Activated naive CD4-positive, alpha-beta T cell treated with anti-CD3 and anti-CD28 coated beads, Interleukin-2, amount 50 U/mL, for 72 hours (primary cell): Measurements from ENCODE around the gene ZIC4. TPM values are rescaled to one million over a fixed set of nuclear protein-coding genes. Genes with fewer than 3 reads are reported as not detected.
A peak's percentile ranks its signal among the peaks of the same experiment; 100 is the strongest.

Experiments used
- ATAC-seq, 2 donors: fragments of 150-1000 bp; cut with Tn5 transposase; 2 replicates each; pipeline ENCODE4 v1.10.0; 2021; ENCODE audit warnings: mild to moderate bottlenecking in 2 of 2, moderate library complexity in 2 of 2
- DNase-seq, 2 donors: peaks; one replicate each; pipeline ENCODE4 v3.0.0; 2021 to 2022; ENCODE audit warnings: low spot score in 2 of 2
- H3K27ac Mint-ChIP-seq, 2 donors: one replicate each; pipeline ENCODE4 v1.8.0; 2022; ENCODE audit warnings: mild to moderate bottlenecking in 2 of 2, mixed read lengths in 2 of 2
- H3K36me3 Mint-ChIP-seq, 2 donors: one replicate each; pipeline ENCODE4 v1.8.0; 2022; ENCODE audit warnings: mixed read lengths in 2 of 2
- H3K9me3 Mint-ChIP-seq, 2 donors: one replicate each; pipeline ENCODE4 v1.8.0; 2022; ENCODE audit warnings: mixed read lengths in 2 of 2
- total RNA-seq, 2 donors: library from RNA; stranded (reverse); gene quantifications; one replicate each; pipeline ENCODE4 v1.2.3, GENCODE V29; 2022

The ZIC4 gene
- total RNA-seq, 2 donors from 2014 or later = not detected

GRCh38 chr3:147358144-147358992 lies 48.0 kb downstream of the ZIC4 start:
- DNase-seq (no peak), ATAC-seq (no peak)
- peaks cover 35 to 52% of the 10 kb centered on the region in 2 donors for H3K36me3 Mint-ChIP-seq
- peaks cover 4 to 13% of the 10 kb centered on the region in 2 donors for H3K9me3 Mint-ChIP-seq
- no peak overlapping the region for H3K27ac Mint-ChIP-seq

GRCh38 chr3:147356909-147357900 lies 49.1 kb downstream of the ZIC4 start:
- Mint-ChIP-seq H3K27ac (peak overlapping the region in 1 of 2 donors; percentile 11), H3K9me3 (peaks cover 4 to 13% of the 10 kb centered on the region in 2 donors), H3K36me3 (peaks cover 35 to 52% of the 10 kb centered on the region in 2 donors)
- ATAC-seq (no peak), DNase-seq (no peak)

- H3K27ac Mint-ChIP-seq = no peak overlapping the region
- no peak for DNase-seq
- peaks cover 4 to 13% of the 10 kb centered on the region in 2 donors for H3K9me3 Mint-ChIP-seq
- ATAC-seq = no peak
- H3K36me3 Mint-ChIP-seq = peaks cover 35 to 52% of the 10 kb centered on the region in 2 donors
These were observed 50.0 kb downstream of the ZIC4 start for GRCh38 chr3:147356145-147356908.

- no peak for ATAC-seq
These were observed 50.6 kb downstream of the ZIC4 start for GRCh38 chr3:147355753-147356090.

GRCh38 chr3:147355084-147355752 lies 51.1 kb downstream of the ZIC4 start:
- Mint-ChIP-seq H3K27ac (no peak overlapping the region), H3K36me3 (peaks cover 32 to 42% of the 10 kb centered on the region in 2 donors)

More at GRCh38 chr3:147355753-147356090, 50.6 kb downstream of the ZIC4 start:
- H3K27ac Mint-ChIP-seq = no peak overlapping the region
- H3K9me3 Mint-ChIP-seq = peaks cover 4 to 13% of the 10 kb centered on the region in 2 donors
- peaks cover 35 to 47% of the 10 kb centered on the region in 2 donors for H3K36me3 Mint-ChIP-seq
- DNase-seq = no peak

GRCh38 chr3:147354623-147355022 lies 51.7 kb downstream of the ZIC4 start:
- Mint-ChIP-seq H3K27ac (no peak overlapping the region), H3K9me3 (peaks cover 4 to 13% of the 10 kb centered on the region in 2 donors), H3K36me3 (peaks cover 26 to 36% of the 10 kb centered on the region in 2 donors)
- no peak for DNase-seq
- ATAC-seq = no peak

More at GRCh38 chr3:147355084-147355752, 51.1 kb downstream of the ZIC4 start:
- DNase-seq (no peak), ATAC-seq (no peak)
- H3K9me3 Mint-ChIP-seq = peaks cover 4 to 13% of the 10 kb centered on the region in 2 donors

- DNase-seq (no peak), ATAC-seq (no peak)
- Mint-ChIP-seq H3K9me3 (peaks cover 8% of the 10 kb centered on the region in 2 donors), H3K36me3 (peaks cover 15 to 17% of the 10 kb centered on the region in 2 donors), H3K27ac (no peak overlapping the region)
These were observed 55.0 kb downstream of the ZIC4 start for GRCh38 chr3:147351301-147351700.

GRCh38 chr3:147348976-147349375 lies 57.4 kb downstream of the ZIC4 start:
- no peak for ATAC-seq
- peaks cover under 1 to 8% of the 10 kb centered on the region in 2 donors for H3K36me3 Mint-ChIP-seq
- peaks cover 5 to 6% of the 10 kb centered on the region in 2 donors for H3K9me3 Mint-ChIP-seq
- H3K27ac Mint-ChIP-seq = no peak overlapping the region
- DNase-seq = no peak

- H3K36me3 Mint-ChIP-seq = peaks cover 0 to 6% of the 10 kb centered on the region in 2 donors
- no peak for ATAC-seq
- no peak overlapping the region for H3K27ac Mint-ChIP-seq
- no peak for DNase-seq
- peaks cover 9 to 11% of the 10 kb centered on the region in 2 donors for H3K9me3 Mint-ChIP-seq
These were observed 62.4 kb downstream of the ZIC4 start for GRCh38 chr3:147343926-147344325.

- peaks cover 9 to 14% of the 10 kb centered on the region in 2 donors for H3K9me3 Mint-ChIP-seq
- peaks cover 0 to 6% of the 10 kb centered on the region in 2 donors for H3K36me3 Mint-ChIP-seq
- H3K27ac Mint-ChIP-seq = no peak overlapping the region
- no peak for DNase-seq
- ATAC-seq = no peak
These were observed 64.6 kb downstream of the ZIC4 start for GRCh38 chr3:147341727-147342126.

- H3K9me3 Mint-ChIP-seq = peaks cover 0 to 7% of the 10 kb centered on the region in 2 donors
- H3K36me3 Mint-ChIP-seq = no peaks in the 10 kb centered on the region
- DNase-seq (no peak), ATAC-seq (no peak)
- H3K27ac Mint-ChIP-seq = no peak overlapping the region
These were observed 69.6 kb downstream of the ZIC4 start for GRCh38 chr3:147336543-147337278.

Other genes with a start within 250 kb of the ZIC4 start
- gene ZIC1, start 2.8 kb upstream of the ZIC4 start, total RNA-seq = not detected